ENCODE data around the gene UGT1A8.

DNA sequence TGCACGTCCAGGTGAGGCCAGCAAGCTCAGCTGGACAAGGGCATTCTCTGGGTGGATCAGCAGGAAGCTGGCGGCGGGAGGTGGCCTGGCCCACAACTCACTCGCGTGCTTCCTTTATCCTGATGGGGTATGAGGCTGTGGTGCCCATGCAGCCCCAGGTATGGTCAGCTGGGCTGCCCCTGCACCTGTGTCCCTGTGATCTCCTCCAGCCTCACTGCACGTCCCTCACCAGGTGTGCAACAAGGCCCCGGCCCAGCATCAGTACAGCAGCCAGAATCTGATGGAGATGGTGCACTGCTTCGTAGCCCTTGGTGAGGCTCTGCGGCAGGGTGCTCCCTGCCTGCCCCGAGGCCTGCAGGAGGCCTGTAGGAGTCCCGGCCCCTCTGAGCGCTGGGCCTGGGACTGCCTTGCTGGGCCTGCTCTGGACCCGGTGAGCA, 178.3 kb downstream of the UGT1A8 start:
- TF ChIP-seq GATA3 (IDR thresholded peaks at IDR 0.05; ENCODE audit: low read depth, low read length) (no peak), GATA2 (IDR thresholded peaks at IDR 0.05; ENCODE audit: low read depth, low read length) (no peak)

Measured in SH-SY5Y (cell line).